ENCODE measurements around the gene NPIPA8.
"Not testable (repeated sequence)": the region's sequence is repeated elsewhere in the genome, so short reads cannot be mapped to it uniquely, and the experiment has no call there.

DNA sequence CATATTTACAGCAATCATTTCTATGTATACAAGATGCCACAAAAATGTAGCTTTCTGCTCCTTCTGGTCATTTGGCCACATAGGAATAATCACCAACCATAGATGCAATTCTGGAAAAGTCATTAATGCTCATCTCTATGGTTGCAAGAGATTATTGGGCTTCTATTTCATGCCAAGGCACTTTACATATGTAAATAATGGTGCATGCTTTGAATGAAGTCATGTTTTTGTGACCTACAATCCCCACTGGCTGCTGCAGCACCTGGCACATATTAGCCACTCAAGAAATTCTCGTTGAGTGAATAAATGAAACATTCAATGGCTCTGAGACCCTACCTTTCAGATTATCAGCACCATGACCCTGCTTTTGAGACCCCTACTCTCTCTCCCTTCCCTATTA is 50.2 kb downstream of the NPIPA8 start:
- TF ChIP-seq, protein P1, sequence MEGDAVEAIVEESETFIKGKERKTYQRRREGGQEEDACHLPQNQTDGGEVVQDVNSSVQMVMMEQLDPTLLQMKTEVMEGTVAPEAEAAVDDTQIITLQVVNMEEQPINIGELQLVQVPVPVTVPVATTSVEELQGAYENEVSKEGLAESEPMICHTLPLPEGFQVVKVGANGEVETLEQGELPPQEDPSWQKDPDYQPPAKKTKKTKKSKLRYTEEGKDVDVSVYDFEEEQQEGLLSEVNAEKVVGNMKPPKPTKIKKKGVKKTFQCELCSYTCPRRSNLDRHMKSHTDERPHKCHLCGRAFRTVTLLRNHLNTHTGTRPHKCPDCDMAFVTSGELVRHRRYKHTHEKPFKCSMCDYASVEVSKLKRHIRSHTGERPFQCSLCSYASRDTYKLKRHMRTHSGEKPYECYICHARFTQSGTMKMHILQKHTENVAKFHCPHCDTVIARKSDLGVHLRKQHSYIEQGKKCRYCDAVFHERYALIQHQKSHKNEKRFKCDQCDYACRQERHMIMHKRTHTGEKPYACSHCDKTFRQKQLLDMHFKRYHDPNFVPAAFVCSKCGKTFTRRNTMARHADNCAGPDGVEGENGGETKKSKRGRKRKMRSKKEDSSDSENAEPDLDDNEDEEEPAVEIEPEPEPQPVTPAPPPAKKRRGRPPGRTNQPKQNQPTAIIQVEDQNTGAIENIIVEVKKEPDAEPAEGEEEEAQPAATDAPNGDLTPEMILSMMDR (IDR thresholded peaks at IDR 0.05) = not testable (repeated sequence)
- not testable (repeated sequence) for TF ChIP-seq POLR2A (IDR thresholded peaks at IDR 0.05)
